Activated CD8-positive, alpha-beta memory T cell treated with anti-CD3 and anti-CD28 coated beads, Interleukin-2, amount 50 U/mL, for 24 hours (primary cell): ENCODE measurements around the gene TRRAP.
"Not testable (repeated sequence)": the region's sequence is repeated elsewhere in the genome, so short reads cannot be mapped to it uniquely, and the experiment has no call there.

Source experiments
- DNase-seq: peaks from one replicate; pipeline ENCODE4 v3.0.0-alpha.2; 2020; ENCODE audit errors: extremely low read depth

The TRRAP gene

GRCh38 chr7:98878365-98879197, at the start of gene TRRAP:
TRRAP (plus strand) TSS chr7:98878532; CDS start chr7:98881151, 2,619 bp downstream.
- peak; percentile 28 for DNase-seq

- no peak for DNase-seq
Measured at GRCh38 chr7:98830972-98831548, 47.3 kb upstream of the TRRAP start.

- no peak for DNase-seq
Measured at GRCh38 chr7:98831641-98832221, 46.6 kb upstream of the TRRAP start.

- no peak for DNase-seq
Measured at GRCh38 chr7:98833022-98833421, 45.3 kb upstream of the TRRAP start.

GRCh38 chr7:98834949-98835348, 43.4 kb upstream of the TRRAP start:
- no peak for DNase-seq

- no peak for DNase-seq
Measured at GRCh38 chr7:98836811-98837629, 41.3 kb upstream of the TRRAP start.

- DNase-seq = no peak
Measured at GRCh38 chr7:98837630-98837972, 40.7 kb upstream of the TRRAP start.

GRCh38 chr7:98840096-98840495, 38.2 kb upstream of the TRRAP start:
- no peak for DNase-seq

GRCh38 chr7:98840722-98841121, 37.6 kb upstream of the TRRAP start:
- DNase-seq = no peak

- peak; percentile 44 for DNase-seq
Measured at GRCh38 chr7:98841179-98841997, 36.9 kb upstream of the TRRAP start.

- DNase-seq = not testable (repeated sequence)
Measured at GRCh38 chr7:98842552-98842951, 35.8 kb upstream of the TRRAP start.

GRCh38 chr7:98848918-98849317, 29.4 kb upstream of the TRRAP start:
- no peak for DNase-seq

GRCh38 chr7:98852826-98853225, 25.5 kb upstream of the TRRAP start:
- DNase-seq = no peak

GRCh38 chr7:98855610-98856422, 22.5 kb upstream of the TRRAP start:
- DNase-seq = no peak

- DNase-seq = no peak
Measured at GRCh38 chr7:98860071-98860470, 18.3 kb upstream of the TRRAP start.

- no peak for DNase-seq
Measured at GRCh38 chr7:98862203-98862602, 16.1 kb upstream of the TRRAP start.

- DNase-seq = no peak
Measured at GRCh38 chr7:98862716-98863420, 15.5 kb upstream of the TRRAP start.

- no peak for DNase-seq
Measured at GRCh38 chr7:98863601-98864000, 14.7 kb upstream of the TRRAP start.

GRCh38 chr7:98864731-98865453, 13.4 kb upstream of the TRRAP start:
- DNase-seq = no peak
